ENCODE measurements around the gene FAM118B.

DNA sequence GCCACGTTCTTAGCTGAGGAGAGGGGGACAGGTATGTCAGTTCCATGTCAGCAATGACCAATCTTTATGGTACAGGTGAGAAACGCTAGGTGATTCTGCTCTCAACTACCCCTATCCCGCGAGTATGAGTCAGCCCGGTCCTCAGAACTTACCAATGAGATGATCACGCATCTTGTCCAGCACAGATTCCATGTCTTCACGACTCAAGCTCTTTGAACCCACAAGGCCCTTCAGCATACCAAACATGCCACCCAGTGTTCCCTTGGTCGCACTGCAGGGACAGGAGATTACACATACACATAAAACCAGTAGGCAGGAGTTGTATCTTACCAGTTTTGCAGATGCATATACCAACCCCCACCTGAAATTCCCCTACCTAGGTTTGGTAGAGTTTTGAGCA lies 54.2 kb downstream of the FAM118B start:
- TF ChIP-seq MEF2A (IDR thresholded peaks at IDR 0.05; ENCODE audit: borderline replicate concordance, low read depth) (no peak), EZH2phosphoT487 (IDR thresholded peaks at IDR 0.05; ENCODE audit: borderline replicate concordance, low read depth) (no peak), NRF1 (IDR thresholded peaks at IDR 0.05; ENCODE audit: low read depth, low read length) (no peak)
